MM.1S (cell line): Measurements from ENCODE around the gene MTARC2.

Source experiments
- DNase-seq: peaks from one replicate; pipeline ENCODE4 v3.0.0-alpha.2; 2015
- H2AFZ ChIP-seq: fragments of 300-600 bp; sonication (generic); 2 replicates; pipeline ENCODE4 v1.6.0; 2016; ENCODE audit warnings: antibody characterized with exemption, low read length
- H3F3A ChIP-seq: fragments of 300-600 bp; sonication (generic); 2 replicates; pipeline ENCODE4 v1.6.1; 2016; ENCODE audit warnings: mild to moderate bottlenecking, antibody characterized with exemption, low read length, moderate library complexity, mixed read lengths; ENCODE audit not compliant: insufficient read depth
- H3K27ac ChIP-seq: fragments of 300-600 bp; sonication (generic); 2 replicates; pipeline ENCODE4 v1.5.1; 2016; ENCODE audit warnings: mild to moderate bottlenecking, low read length
- H3K27me3 ChIP-seq: fragments of 300-600 bp; sonication (generic); replicated peaks from 2 replicates; pipeline ENCODE4 v1.6.0; 2016; ENCODE audit warnings: low read length; ENCODE audit not compliant: insufficient read depth
- H3K36me3 ChIP-seq: fragments of 300-600 bp; sonication (generic); replicated peaks from 2 replicates; pipeline ENCODE4 v1.6.1; 2016; ENCODE audit warnings: mild to moderate bottlenecking, low read length, mixed read lengths; ENCODE audit not compliant: insufficient read depth
- H3K4me1 ChIP-seq: fragments of 300-600 bp; sonication (generic); 2 replicates; pipeline ENCODE4 v1.6.1; 2016; ENCODE audit warnings: low read length, mixed read lengths
- H3K4me2 ChIP-seq: fragments of 300-600 bp; sonication (generic); 2 replicates; pipeline ENCODE4 v1.6.0; 2016; ENCODE audit warnings: low read depth, low read length
- H3K4me3 ChIP-seq: fragments of 300-600 bp; sonication (generic); 2 replicates; pipeline ENCODE4 v1.5.1; 2016; ENCODE audit warnings: low read length, mixed read lengths
- H3K79me2 ChIP-seq: fragments of 300-600 bp; sonication (generic); 2 replicates; pipeline ENCODE4 v1.6.1; 2016; ENCODE audit warnings: mixed run types, low read length, mixed read lengths
- H3K9ac ChIP-seq: fragments of 300-600 bp; sonication (generic); 2 replicates; pipeline ENCODE4 v1.6.1; 2016; ENCODE audit warnings: low read length, mixed read lengths
- H3K9me2 ChIP-seq: fragments of 300-600 bp; sonication (generic); replicated peaks from 2 replicates; pipeline ENCODE4 v1.6.1; 2016; ENCODE audit warnings: mild to moderate bottlenecking, low read length, mixed read lengths; ENCODE audit not compliant: insufficient read depth
- H3K9me3 ChIP-seq: fragments of 300-600 bp; sonication (generic); replicated peaks from 2 replicates; pipeline ENCODE4 v1.6.1; 2016; ENCODE audit warnings: mild to moderate bottlenecking, low read length, mixed read lengths; ENCODE audit not compliant: insufficient read depth
- H4K20me1 ChIP-seq: fragments of 300-600 bp; sonication (generic); 2 replicates; pipeline ENCODE4 v1.6.1; 2016; ENCODE audit warnings: mild to moderate bottlenecking, low read length, moderate library complexity, mixed read lengths; ENCODE audit not compliant: insufficient read depth
- EZH2 ChIP-seq: fragments of 300-600 bp; sonication (generic); optimal IDR thresholded peaks from 2 replicates; pipeline ENCODE3; 2017; ENCODE audit warnings: low read depth, mild to moderate bottlenecking, antibody characterized with exemption, low read length, mixed read lengths
- EZH2phosphoT487 ChIP-seq: fragments of 300-600 bp; sonication (generic); IDR thresholded peaks from 2 replicates; pipeline ENCODE4 v1.6.1; 2018; ENCODE audit warnings: antibody characterized with exemption, low read length
- TF ChIP-seq, protein P1 (sequence below): fragments of 300-600 bp; sonication (generic); IDR thresholded peaks from 2 replicates; pipeline ENCODE4 v1.5.1; 2016; ENCODE audit warnings: antibody characterized with exemption, low read length, mixed read lengths

Gene MTARC2

DNA sequence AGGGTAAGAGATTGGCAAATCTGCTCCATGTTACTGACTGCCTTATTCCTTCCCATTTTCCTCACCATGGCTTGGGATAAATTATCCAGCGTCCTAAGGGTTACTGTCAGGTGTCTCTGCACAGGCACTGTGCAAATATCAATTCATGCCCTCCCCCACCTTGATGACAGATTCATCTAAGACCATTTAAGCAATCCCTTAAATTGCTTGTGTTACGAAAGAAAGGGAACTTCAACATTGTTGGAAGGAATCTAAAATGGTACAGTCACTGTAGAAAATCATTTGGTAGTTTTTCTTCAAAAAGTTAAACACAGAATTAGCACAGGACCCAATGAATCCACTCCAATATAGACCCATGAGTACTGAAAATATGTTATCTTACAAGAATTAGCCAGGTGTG is 17.6 kb upstream of the MTARC2 start:
- H3F3A ChIP-seq: no peaks in the 10 kb centered on the region
- H3K27ac ChIP-seq: no peak overlapping the region
- TF ChIP-seq, protein P1, sequence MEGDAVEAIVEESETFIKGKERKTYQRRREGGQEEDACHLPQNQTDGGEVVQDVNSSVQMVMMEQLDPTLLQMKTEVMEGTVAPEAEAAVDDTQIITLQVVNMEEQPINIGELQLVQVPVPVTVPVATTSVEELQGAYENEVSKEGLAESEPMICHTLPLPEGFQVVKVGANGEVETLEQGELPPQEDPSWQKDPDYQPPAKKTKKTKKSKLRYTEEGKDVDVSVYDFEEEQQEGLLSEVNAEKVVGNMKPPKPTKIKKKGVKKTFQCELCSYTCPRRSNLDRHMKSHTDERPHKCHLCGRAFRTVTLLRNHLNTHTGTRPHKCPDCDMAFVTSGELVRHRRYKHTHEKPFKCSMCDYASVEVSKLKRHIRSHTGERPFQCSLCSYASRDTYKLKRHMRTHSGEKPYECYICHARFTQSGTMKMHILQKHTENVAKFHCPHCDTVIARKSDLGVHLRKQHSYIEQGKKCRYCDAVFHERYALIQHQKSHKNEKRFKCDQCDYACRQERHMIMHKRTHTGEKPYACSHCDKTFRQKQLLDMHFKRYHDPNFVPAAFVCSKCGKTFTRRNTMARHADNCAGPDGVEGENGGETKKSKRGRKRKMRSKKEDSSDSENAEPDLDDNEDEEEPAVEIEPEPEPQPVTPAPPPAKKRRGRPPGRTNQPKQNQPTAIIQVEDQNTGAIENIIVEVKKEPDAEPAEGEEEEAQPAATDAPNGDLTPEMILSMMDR: no peak
- TF ChIP-seq EZH2phosphoT487: no peak
- no peak for TF ChIP-seq EZH2
- no peaks in the 10 kb centered on the region for H3K9me3 ChIP-seq
- no peak overlapping the region for H2AFZ ChIP-seq
- no peaks in the 10 kb centered on the region for H3K27me3 ChIP-seq
- H3K9ac ChIP-seq: no peak overlapping the region
- no peak overlapping the region for H3K4me2 ChIP-seq
- no peak overlapping the region for H3K4me3 ChIP-seq
- H3K36me3 ChIP-seq: no peaks in the 10 kb centered on the region
- H3K79me2 ChIP-seq: no peaks in the 10 kb centered on the region
- no peak for DNase-seq
- H3K9me2 ChIP-seq: no peaks in the 10 kb centered on the region
- H4K20me1 ChIP-seq: no peaks in the 10 kb centered on the region
- H3K4me1 ChIP-seq: 0 out of 2 replicates have a peak, but pooled peaks cover 9% of the 10 kb centered on the region

DNA sequence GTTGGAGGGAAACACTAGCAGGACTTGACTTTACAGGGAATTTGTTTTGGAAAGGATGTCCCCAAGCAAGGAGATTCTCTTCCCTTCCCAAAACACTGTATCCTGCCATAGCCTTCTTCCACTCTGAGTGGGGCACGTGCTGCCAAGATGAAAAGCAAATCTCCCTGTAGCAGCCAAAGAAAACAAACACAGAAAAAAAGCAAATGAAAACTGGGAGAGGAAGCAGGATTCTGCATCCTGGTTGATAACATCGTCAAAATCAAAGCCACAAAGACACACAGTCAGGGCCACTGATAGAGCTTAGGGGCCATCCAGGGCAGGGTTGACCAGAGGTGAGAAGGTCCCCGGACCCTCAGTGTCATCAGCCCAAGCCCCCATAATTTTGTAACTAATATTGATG is 16.0 kb upstream of the MTARC2 start:
- Histone ChIP-seq H3K27ac (no peak overlapping the region), H3K9me3 (no peaks in the 10 kb centered on the region), H2AFZ (peak overlapping the region; percentile 82), H3F3A (no peaks in the 10 kb centered on the region), H3K9me2 (no peaks in the 10 kb centered on the region), H3K4me1 (0 out of 2 replicates have a peak, but pooled peaks cover 9% of the 10 kb centered on the region), H3K79me2 (no peaks in the 10 kb centered on the region), H3K36me3 (no peaks in the 10 kb centered on the region), H3K4me3 (no peak overlapping the region), H3K4me2 (peak overlapping the region; percentile 78; the same call in 1 of the 2 replicates), H3K9ac (no peak overlapping the region), H4K20me1 (no peaks in the 10 kb centered on the region), H3K27me3 (no peaks in the 10 kb centered on the region)
- DNase-seq: no peak
- TF ChIP-seq EZH2phosphoT487: no peak
- TF ChIP-seq, protein P1: no peak
- no peak for TF ChIP-seq EZH2

DNA sequence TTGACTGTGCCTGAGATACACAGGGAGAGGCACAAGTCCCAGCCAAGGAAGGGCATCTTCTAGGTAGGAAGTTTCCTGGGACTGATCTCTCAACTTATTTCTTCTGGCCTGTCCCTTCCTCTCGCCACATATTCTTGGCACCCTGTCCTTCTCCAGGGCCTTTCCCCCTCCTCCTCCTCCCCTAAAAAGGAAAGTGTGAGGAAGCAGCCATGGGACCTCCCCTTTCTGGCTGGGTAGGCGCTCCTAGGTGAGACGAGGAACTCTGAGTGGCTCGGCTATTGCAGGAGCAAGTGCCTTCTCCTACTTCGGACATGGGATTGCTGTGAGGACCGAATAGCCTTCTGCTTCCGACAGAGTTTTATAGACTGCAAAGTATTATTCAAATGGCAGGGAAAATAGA is 15.5 kb upstream of the MTARC2 start:
- TF ChIP-seq EZH2 (no peak), EZH2phosphoT487 (no peak)
- TF ChIP-seq, protein P1: no peak
- Histone ChIP-seq H3K27ac (no peak overlapping the region), H3K9me3 (no peaks in the 10 kb centered on the region), H3K9me2 (no peaks in the 10 kb centered on the region), H3K4me2 (peak overlapping the region; percentile 78), H3K79me2 (no peaks in the 10 kb centered on the region), H3K4me1 (0 out of 2 replicates have a peak, but pooled peaks cover 9% of the 10 kb centered on the region), H3F3A (no peaks in the 10 kb centered on the region), H3K36me3 (no peaks in the 10 kb centered on the region), H3K27me3 (no peaks in the 10 kb centered on the region), H2AFZ (peak overlapping the region; percentile 82), H3K9ac (peak overlapping the region; percentile 8; the same call in 1 of the 2 replicates), H3K4me3 (peak overlapping the region; percentile 54), H4K20me1 (no peaks in the 10 kb centered on the region)
- no peak for DNase-seq
